Caco-2 (cell line): Measurements from ENCODE around the gene TNFRSF25. TPM values are rescaled to one million over a fixed set of nuclear protein-coding genes. Genes with fewer than 3 reads are reported as not detected.

Source experiments
- BruUV-seq: library from RNA; stranded (reverse); fragments of 400-500 nt; replicated peaks from 2 replicates; lab custom pipeline; 2021; lab: Mats Ljungman, UMichigan
- CTCF ChIA-PET: fragments of 300-600 bp; sonication (Branson Sonifier 250); formaldehyde crosslinking; loops from one replicate; lab custom pipeline; 2022; ENCODE audit warnings: antibody characterized with exemption; lab: Charles Lee
- POLR2A ChIA-PET: fragments of 300-600 bp; sonication (Branson Sonifier 250); formaldehyde crosslinking; loops from one replicate; lab custom pipeline; 2022; ENCODE audit warnings: antibody characterized with exemption; lab: Charles Lee
- DNase-seq, 2 experiments: peaks; one replicate each; pipeline versions ENCODE4 v3.0.0 to v3.0.0-alpha.2; 2020 to 2022
- H3K27me3 ChIP-seq: replicated peaks from 2 replicates; pipeline ENCODE4 v1.6.0; 2011; ENCODE audit warnings: low read length; ENCODE audit not compliant: control insufficient read depth, insufficient read depth
- H3K36me3 ChIP-seq: 2 replicates; pipeline ENCODE4 v1.5.1; 2011; ENCODE audit warnings: low read length; ENCODE audit not compliant: control insufficient read depth, insufficient read depth
- H3K4me1 ChIP-seq: fragments of 250-450 bp; sonication (Bioruptor Pico); 2 replicates; pipeline ENCODE4 v1.5.1; 2020; ENCODE audit warnings: mild to moderate bottlenecking
- H3K4me3 ChIP-seq: 2 replicates; pipeline ENCODE4 v1.5.1; 2011; ENCODE audit warnings: low read depth, mild to moderate bottlenecking, control low read depth, low read length
- H3K9me3 ChIP-seq: fragments of 250-450 bp; sonication (Bioruptor Pico); 2 replicates; pipeline ENCODE4 v1.5.1; 2020; ENCODE audit warnings: mild to moderate bottlenecking, moderate library complexity
- H3K27ac Mint-ChIP-seq: one replicate; pipeline ENCODE4 v1.8.0; 2022; ENCODE audit warnings: mixed read lengths; ENCODE audit not compliant: unreplicated experiment
- H3K27me3 Mint-ChIP-seq: one replicate; pipeline ENCODE4 v1.8.0; 2022; ENCODE audit warnings: mixed read lengths; ENCODE audit not compliant: insufficient read depth, unreplicated experiment
- H3K36me3 Mint-ChIP-seq: one replicate; pipeline ENCODE4 v1.8.0; 2022; ENCODE audit warnings: mild to moderate bottlenecking, mixed read lengths; ENCODE audit not compliant: insufficient read depth, unreplicated experiment
- H3K4me1 Mint-ChIP-seq: one replicate; pipeline ENCODE4 v1.8.0; 2022; ENCODE audit warnings: low read depth, mixed read lengths; ENCODE audit not compliant: unreplicated experiment
- H3K4me3 Mint-ChIP-seq: one replicate; pipeline ENCODE4 v1.8.0; 2022; ENCODE audit warnings: mild to moderate bottlenecking, moderate library complexity, mixed read lengths; ENCODE audit not compliant: unreplicated experiment
- H3K9me3 Mint-ChIP-seq: one replicate; pipeline ENCODE4 v1.8.0; 2022; ENCODE audit warnings: mixed read lengths; ENCODE audit not compliant: unreplicated experiment
- intact Hi-C: fragments of 100-400 bp; cut with micrococcal nuclease; formaldehyde crosslinking; loops from one replicate; pipeline ENCODE4 v1.10.0; 2022; ENCODE audit not compliant: unreplicated experiment
- total RNA-seq: library from RNA; stranded (reverse); gene quantifications from 2 replicates; pipeline ENCODE4 v1.2.3, GENCODE V29; 2022
- TF ChIP-seq, protein P1 (sequence below), 2 experiments: fragments of 200-600 bp in 1 of 2; IDR thresholded peaks; 1 replicate in 1 of 2; 2 replicates in 1 of 2; pipeline versions ENCODE4 v1.5.1 to v1.8.0; 2011 to 2022; ENCODE audit warnings: antibody characterized with exemption in 1 of 2, control low read depth in 1 of 2, inconsistent platforms in 1 of 2, low read depth in 1 of 2, low read length in 1 of 2, mild to moderate bottlenecking in 1 of 2, moderate library complexity in 1 of 2; ENCODE audit not compliant: insufficient read depth in 1 of 2, severe bottlenecking in 1 of 2, unreplicated experiment in 1 of 2

Gene TNFRSF25
- total RNA-seq, 1 experiment from 2014 or later, result 16.3 TPM

DNA sequence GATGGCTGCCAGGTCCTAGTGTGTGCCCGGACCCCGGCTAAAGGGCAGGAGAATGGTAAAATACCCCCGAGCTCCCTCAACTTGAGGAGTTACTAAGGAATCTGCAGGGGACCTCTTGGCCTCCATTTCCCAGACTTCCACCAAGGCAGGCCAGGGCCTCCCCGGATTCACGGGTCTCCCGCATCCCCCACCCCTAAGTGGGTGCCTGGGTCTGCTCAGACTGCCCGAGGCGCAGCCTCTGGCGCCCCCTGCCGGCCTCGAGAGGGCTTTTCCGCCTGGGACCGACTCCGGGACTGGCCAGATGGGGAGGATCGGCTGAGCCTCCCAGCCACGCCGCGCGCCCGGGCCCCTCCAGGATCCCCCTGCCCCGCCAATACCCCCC is 23.8 kb upstream of the TNFRSF25 start:
- H3K36me3 Mint-ChIP-seq, result no peaks in the 10 kb centered on the region
- H3K4me3 Mint-ChIP-seq, result peak overlapping the region; percentile 88
- ChIA-PET POLR2A (no interaction called here), CTCF (interaction anchor here (0.6 to 3.2 kb wide), 3 partner anchors 18 to 92 kb away, joined by 3 to 16 read pairs (median 3); no protein-coding TSS in a partner anchor)
- no peaks in the 10 kb centered on the region for H3K9me3 Mint-ChIP-seq
- Histone ChIP-seq H3K4me3 (peak overlapping the region; percentile 53), H3K9me3 (no peaks in the 10 kb centered on the region), H3K27me3 (no peaks in the 10 kb centered on the region), H3K4me1 (peaks cover 10% of the 10 kb centered on the region; the same call in 1 of the 2 replicates), H3K36me3 (no peaks in the 10 kb centered on the region)
- no peaks in the 10 kb centered on the region for H3K27me3 Mint-ChIP-seq
- no TSS peak for BruUV-seq
- peak; percentile 80 to 86 for DNase-seq
- no peak overlapping the region for H3K27ac Mint-ChIP-seq
- peaks cover 9% of the 10 kb centered on the region for H3K4me1 Mint-ChIP-seq
- TF ChIP-seq, protein P1, sequence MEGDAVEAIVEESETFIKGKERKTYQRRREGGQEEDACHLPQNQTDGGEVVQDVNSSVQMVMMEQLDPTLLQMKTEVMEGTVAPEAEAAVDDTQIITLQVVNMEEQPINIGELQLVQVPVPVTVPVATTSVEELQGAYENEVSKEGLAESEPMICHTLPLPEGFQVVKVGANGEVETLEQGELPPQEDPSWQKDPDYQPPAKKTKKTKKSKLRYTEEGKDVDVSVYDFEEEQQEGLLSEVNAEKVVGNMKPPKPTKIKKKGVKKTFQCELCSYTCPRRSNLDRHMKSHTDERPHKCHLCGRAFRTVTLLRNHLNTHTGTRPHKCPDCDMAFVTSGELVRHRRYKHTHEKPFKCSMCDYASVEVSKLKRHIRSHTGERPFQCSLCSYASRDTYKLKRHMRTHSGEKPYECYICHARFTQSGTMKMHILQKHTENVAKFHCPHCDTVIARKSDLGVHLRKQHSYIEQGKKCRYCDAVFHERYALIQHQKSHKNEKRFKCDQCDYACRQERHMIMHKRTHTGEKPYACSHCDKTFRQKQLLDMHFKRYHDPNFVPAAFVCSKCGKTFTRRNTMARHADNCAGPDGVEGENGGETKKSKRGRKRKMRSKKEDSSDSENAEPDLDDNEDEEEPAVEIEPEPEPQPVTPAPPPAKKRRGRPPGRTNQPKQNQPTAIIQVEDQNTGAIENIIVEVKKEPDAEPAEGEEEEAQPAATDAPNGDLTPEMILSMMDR (IDR thresholded peaks at IDR 0.05; ENCODE audit: insufficient read depth in 1 of 2, low read depth in 1 of 2, low read length in 1 of 2, severe bottlenecking in 1 of 2, unreplicated experiment in 1 of 2), result peak; percentile 87 to 93
- intact Hi-C loops, result loop anchor here (1.0 to 10.0 kb wide), 4 partner anchors 44 to 242 kb away; partner anchors contain the start of gene KLHL21

DNA sequence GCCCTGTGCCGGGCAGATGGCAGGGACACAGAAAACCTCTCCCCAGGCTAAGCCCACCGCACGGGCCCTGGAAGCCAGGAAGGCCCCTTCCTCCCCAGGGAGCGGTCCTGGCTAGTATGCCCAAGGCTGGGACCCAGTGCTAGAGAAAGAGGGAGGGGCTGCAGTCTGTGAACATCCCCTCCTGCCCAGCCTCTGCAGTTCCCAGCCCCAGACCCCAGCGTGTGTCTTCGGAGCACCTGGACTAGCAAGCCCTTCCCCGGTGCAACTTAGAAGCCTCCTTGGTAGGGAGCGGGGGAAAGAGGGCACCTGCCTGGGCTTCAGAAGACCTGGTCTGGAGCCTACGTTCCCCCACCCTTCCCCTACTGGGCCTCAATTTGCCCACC is 23.4 kb upstream of the TNFRSF25 start:
- Histone ChIP-seq H3K27me3 (no peaks in the 10 kb centered on the region), H3K4me1 (peaks cover 10% of the 10 kb centered on the region; the same call in 1 of the 2 replicates), H3K36me3 (no peaks in the 10 kb centered on the region), H3K4me3 (no peak overlapping the region), H3K9me3 (no peaks in the 10 kb centered on the region)
- no peaks in the 10 kb centered on the region for H3K9me3 Mint-ChIP-seq
- POLR2A ChIA-PET, result no interaction called here
- no peaks in the 10 kb centered on the region for H3K36me3 Mint-ChIP-seq
- H3K27ac Mint-ChIP-seq, result no peak overlapping the region
- TF ChIP-seq, protein P1 (IDR thresholded peaks at IDR 0.05; ENCODE audit: insufficient read depth in 1 of 2, low read depth in 1 of 2, low read length in 1 of 2, severe bottlenecking in 1 of 2, unreplicated experiment in 1 of 2), result no peak
- DNase-seq, result no peak
- H3K4me1 Mint-ChIP-seq, result peaks cover 9% of the 10 kb centered on the region
- CTCF ChIA-PET, result interaction anchor here (0.6 to 3.2 kb wide), 4 partner anchors 12 to 92 kb away, joined by 3 to 16 read pairs (median 4); no protein-coding TSS in a partner anchor
- BruUV-seq, result no TSS peak
- H3K4me3 Mint-ChIP-seq, result no peak overlapping the region
- intact Hi-C loops, result loop anchor here (1.0 kb wide), 1 partner anchor 66 kb away; no protein-coding TSS in a partner anchor
- H3K27me3 Mint-ChIP-seq, result no peaks in the 10 kb centered on the region

DNA sequence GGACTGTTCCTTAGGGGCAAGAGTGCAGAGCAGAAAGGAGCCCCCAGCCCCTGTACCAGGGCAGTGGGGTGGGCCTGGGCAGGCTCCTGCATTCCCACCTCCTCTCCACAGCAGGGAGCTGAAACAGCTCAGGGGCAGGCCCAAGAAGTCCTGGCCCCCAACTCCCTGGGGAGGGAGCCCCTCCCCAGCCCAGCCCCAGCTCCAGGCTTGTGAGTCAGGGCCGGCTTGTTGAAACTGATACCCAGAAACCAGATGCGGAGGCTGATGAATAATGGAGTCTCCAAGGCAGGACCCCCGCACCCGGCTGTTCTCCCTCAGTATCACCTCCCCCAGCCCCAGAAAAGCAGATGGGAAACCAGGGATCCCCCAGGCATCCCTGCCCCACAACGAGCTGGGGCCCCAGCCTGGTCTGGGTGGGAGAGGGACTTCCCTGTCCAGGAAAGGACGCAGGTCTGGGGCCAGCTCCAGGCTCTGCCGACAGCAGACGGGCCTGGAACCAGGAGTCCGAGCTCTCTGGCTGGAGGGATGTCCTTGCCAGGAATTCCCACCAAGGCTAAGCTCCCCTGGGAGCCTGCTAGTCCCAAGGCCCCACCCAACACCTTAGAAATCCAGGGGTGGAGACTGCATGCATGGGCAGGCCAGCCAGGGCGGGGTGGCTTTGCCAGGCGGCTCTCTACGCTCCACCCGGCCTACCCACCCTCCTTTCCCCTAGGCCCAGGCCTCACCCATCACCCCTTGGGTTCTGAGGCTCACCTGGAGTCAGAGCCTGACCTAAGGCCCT is 22.8 kb upstream of the TNFRSF25 start:
- ChIA-PET POLR2A (no interaction called here), CTCF (interaction anchor here (0.6 to 3.2 kb wide), 4 partner anchors 9 to 93 kb away, joined by 3 to 16 read pairs (median 4); no protein-coding TSS in a partner anchor)
- no peak overlapping the region for H3K4me3 ChIP-seq
- TF ChIP-seq, protein P1 (IDR thresholded peaks at IDR 0.05; ENCODE audit: insufficient read depth in 1 of 2, low read depth in 1 of 2, low read length in 1 of 2, severe bottlenecking in 1 of 2, unreplicated experiment in 1 of 2), result no peak
- H3K27me3 Mint-ChIP-seq, result no peaks in the 10 kb centered on the region
- H3K4me1 ChIP-seq, result peaks cover 10% of the 10 kb centered on the region; the same call in 1 of the 2 replicates
- H3K36me3 Mint-ChIP-seq, result no peaks in the 10 kb centered on the region
- no peak overlapping the region for H3K27ac Mint-ChIP-seq
- BruUV-seq, result no TSS peak
- no peaks in the 10 kb centered on the region for H3K9me3 ChIP-seq
- DNase-seq, result no peak
- no peak overlapping the region for H3K4me3 Mint-ChIP-seq
- intact Hi-C loops, result loop anchor here (1.0 kb wide), 1 partner anchor 65 kb away; no protein-coding TSS in a partner anchor
- peaks cover 9% of the 10 kb centered on the region for H3K4me1 Mint-ChIP-seq
- no peaks in the 10 kb centered on the region for H3K36me3 ChIP-seq
- no peaks in the 10 kb centered on the region for H3K27me3 ChIP-seq
- no peaks in the 10 kb centered on the region for H3K9me3 Mint-ChIP-seq
